DOHH2 (cell line): Measurements from ENCODE around the gene CDH6.

Experiments used
- H3F3A ChIP-seq: fragments of 200-600 bp; sonication (generic), shearing (Covaris generic); 2 replicates; pipeline ENCODE4 v1.6.0; 2016; ENCODE audit warnings: antibody characterized with exemption, mild to moderate bottlenecking; ENCODE audit not compliant: control insufficient read depth, insufficient read depth
- H3K27ac ChIP-seq: fragments of 200-600 bp; sonication (generic); 2 replicates; pipeline ENCODE4 v1.5.1; 2014; ENCODE audit warnings: low read depth, mild to moderate bottlenecking, low read length, moderate library complexity
- H3K27me3 ChIP-seq: fragments of 200-600 bp; sonication (generic); 2 replicates; pipeline ENCODE4 v1.6.1; 2014; ENCODE audit warnings: mild to moderate bottlenecking, low read length, mixed read lengths; ENCODE audit not compliant: control insufficient read depth
- H3K36me3 ChIP-seq: fragments of 200-600 bp; sonication (generic); 2 replicates; pipeline ENCODE4 v1.6.1; 2014; ENCODE audit warnings: mild to moderate bottlenecking, low read length, moderate library complexity, mixed read lengths; ENCODE audit not compliant: control insufficient read depth
- H3K4me1 ChIP-seq: fragments of 200-600 bp; sonication (generic); 2 replicates; pipeline ENCODE4 v1.6.1; 2014; ENCODE audit warnings: mild to moderate bottlenecking, low read length, mixed read lengths; ENCODE audit not compliant: control insufficient read depth
- H3K4me2 ChIP-seq: fragments of 200-600 bp; sonication (generic); 2 replicates; pipeline ENCODE4 v1.6.0; 2014; ENCODE audit warnings: mild to moderate bottlenecking, low read length, moderate library complexity
- H3K4me3 ChIP-seq: fragments of 200-600 bp; sonication (generic); 2 replicates; pipeline ENCODE4 v1.5.1; 2014; ENCODE audit warnings: mild to moderate bottlenecking, low read length, mixed read lengths
- H3K79me2 ChIP-seq: fragments of 200-600 bp; sonication (generic); 2 replicates; pipeline ENCODE4 v1.6.1; 2014; ENCODE audit warnings: mild to moderate bottlenecking, low read length, mixed read lengths; ENCODE audit not compliant: control insufficient read depth
- H3K9me2 ChIP-seq: fragments of 200-600 bp; sonication (generic); replicated peaks from 2 replicates; pipeline ENCODE4 v1.6.1; 2014; ENCODE audit warnings: mild to moderate bottlenecking, low read length, mixed read lengths; ENCODE audit not compliant: control insufficient read depth
- H3K9me3 ChIP-seq: fragments of 200-600 bp; sonication (generic); 2 replicates; pipeline ENCODE4 v1.6.1; 2014; ENCODE audit warnings: antibody characterized with exemption, low read length, mixed read lengths; ENCODE audit not compliant: control insufficient read depth, insufficient read depth
- H4K20me1 ChIP-seq: fragments of 200-600 bp; sonication (generic); 2 replicates; pipeline ENCODE4 v1.6.0; 2014; ENCODE audit warnings: low read depth, mild to moderate bottlenecking, antibody characterized with exemption, low read length, moderate library complexity; ENCODE audit not compliant: control insufficient read depth, insufficient read depth
- EZH2phosphoT487 ChIP-seq: fragments of 200-600 bp; sonication (generic); IDR thresholded peaks from 2 replicates; pipeline ENCODE4 v1.6.1; 2017; ENCODE audit warnings: borderline replicate concordance, mild to moderate bottlenecking, antibody characterized with exemption, low read length, moderate library complexity, mixed read lengths
- TF ChIP-seq, protein P1 (sequence below): fragments of 200-600 bp; sonication (generic); IDR thresholded peaks from one replicate; pipeline ENCODE4 v1.5.1; 2014; ENCODE audit warnings: antibody characterized with exemption, mild to moderate bottlenecking, low read depth, low read length; ENCODE audit not compliant: poor library complexity, severe bottlenecking

Gene CDH6

GRCh38 chr5:31328040-31328733, 134.7 kb downstream of the CDH6 start:
- H3K27ac ChIP-seq = no peak overlapping the region
- H3K9me2 ChIP-seq = no peaks in the 10 kb centered on the region
- H3K27me3 ChIP-seq = no peaks in the 10 kb centered on the region
- H3K4me2 ChIP-seq = no peak overlapping the region
- no peak overlapping the region for H3K4me3 ChIP-seq
- TF ChIP-seq, protein P1, sequence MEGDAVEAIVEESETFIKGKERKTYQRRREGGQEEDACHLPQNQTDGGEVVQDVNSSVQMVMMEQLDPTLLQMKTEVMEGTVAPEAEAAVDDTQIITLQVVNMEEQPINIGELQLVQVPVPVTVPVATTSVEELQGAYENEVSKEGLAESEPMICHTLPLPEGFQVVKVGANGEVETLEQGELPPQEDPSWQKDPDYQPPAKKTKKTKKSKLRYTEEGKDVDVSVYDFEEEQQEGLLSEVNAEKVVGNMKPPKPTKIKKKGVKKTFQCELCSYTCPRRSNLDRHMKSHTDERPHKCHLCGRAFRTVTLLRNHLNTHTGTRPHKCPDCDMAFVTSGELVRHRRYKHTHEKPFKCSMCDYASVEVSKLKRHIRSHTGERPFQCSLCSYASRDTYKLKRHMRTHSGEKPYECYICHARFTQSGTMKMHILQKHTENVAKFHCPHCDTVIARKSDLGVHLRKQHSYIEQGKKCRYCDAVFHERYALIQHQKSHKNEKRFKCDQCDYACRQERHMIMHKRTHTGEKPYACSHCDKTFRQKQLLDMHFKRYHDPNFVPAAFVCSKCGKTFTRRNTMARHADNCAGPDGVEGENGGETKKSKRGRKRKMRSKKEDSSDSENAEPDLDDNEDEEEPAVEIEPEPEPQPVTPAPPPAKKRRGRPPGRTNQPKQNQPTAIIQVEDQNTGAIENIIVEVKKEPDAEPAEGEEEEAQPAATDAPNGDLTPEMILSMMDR = no peak
- TF ChIP-seq EZH2phosphoT487 = no peak
- no peaks in the 10 kb centered on the region for H3K4me1 ChIP-seq
- H3F3A ChIP-seq = no peaks in the 10 kb centered on the region
- 0 out of 2 replicates have a peak, but pooled peaks cover 3% of the 10 kb centered on the region for H4K20me1 ChIP-seq
- H3K36me3 ChIP-seq = no peaks in the 10 kb centered on the region
- H3K9me3 ChIP-seq = no peaks in the 10 kb centered on the region
- no peaks in the 10 kb centered on the region for H3K79me2 ChIP-seq

GRCh38 chr5:31329715-31330114, 136.2 kb downstream of the CDH6 start:
- Histone ChIP-seq H3K79me2 (no peaks in the 10 kb centered on the region), H3K4me2 (no peak overlapping the region)
- TF ChIP-seq EZH2phosphoT487 = no peak
- TF ChIP-seq, protein P1 = no peak

GRCh38 chr5:31332160-31332559, 138.7 kb downstream of the CDH6 start:
- H3K4me1 ChIP-seq = no peaks in the 10 kb centered on the region
- H3K9me3 ChIP-seq = no peaks in the 10 kb centered on the region
- no peak overlapping the region for H3K27ac ChIP-seq
- no peaks in the 10 kb centered on the region for H3K36me3 ChIP-seq
- TF ChIP-seq EZH2phosphoT487 = no peak
- TF ChIP-seq, protein P1 = no peak
- H3K4me3 ChIP-seq = no peak overlapping the region
- H4K20me1 ChIP-seq = no peaks in the 10 kb centered on the region
- H3F3A ChIP-seq = no peaks in the 10 kb centered on the region
- H3K27me3 ChIP-seq = no peaks in the 10 kb centered on the region
- no peaks in the 10 kb centered on the region for H3K79me2 ChIP-seq
- H3K4me2 ChIP-seq = no peak overlapping the region
- no peaks in the 10 kb centered on the region for H3K9me2 ChIP-seq

More at GRCh38 chr5:31329715-31330114, 136.2 kb downstream of the CDH6 start:
- Histone ChIP-seq H3K27ac (no peak overlapping the region), H4K20me1 (0 out of 2 replicates have a peak, but pooled peaks cover 3% of the 10 kb centered on the region), H3K4me3 (no peak overlapping the region), H3K9me2 (no peaks in the 10 kb centered on the region), H3K36me3 (no peaks in the 10 kb centered on the region), H3K27me3 (no peaks in the 10 kb centered on the region), H3K4me1 (no peaks in the 10 kb centered on the region), H3F3A (no peaks in the 10 kb centered on the region), H3K9me3 (no peaks in the 10 kb centered on the region)
